ENCODE measurements around the gene RRP1B.
A peak's percentile ranks its signal among the peaks of the same experiment; 100 is the strongest.
"Not testable (repeated sequence)": the region's sequence is repeated elsewhere in the genome, so short reads cannot be mapped to it uniquely, and the experiment has no call there.

RRP1B gene, protein sequence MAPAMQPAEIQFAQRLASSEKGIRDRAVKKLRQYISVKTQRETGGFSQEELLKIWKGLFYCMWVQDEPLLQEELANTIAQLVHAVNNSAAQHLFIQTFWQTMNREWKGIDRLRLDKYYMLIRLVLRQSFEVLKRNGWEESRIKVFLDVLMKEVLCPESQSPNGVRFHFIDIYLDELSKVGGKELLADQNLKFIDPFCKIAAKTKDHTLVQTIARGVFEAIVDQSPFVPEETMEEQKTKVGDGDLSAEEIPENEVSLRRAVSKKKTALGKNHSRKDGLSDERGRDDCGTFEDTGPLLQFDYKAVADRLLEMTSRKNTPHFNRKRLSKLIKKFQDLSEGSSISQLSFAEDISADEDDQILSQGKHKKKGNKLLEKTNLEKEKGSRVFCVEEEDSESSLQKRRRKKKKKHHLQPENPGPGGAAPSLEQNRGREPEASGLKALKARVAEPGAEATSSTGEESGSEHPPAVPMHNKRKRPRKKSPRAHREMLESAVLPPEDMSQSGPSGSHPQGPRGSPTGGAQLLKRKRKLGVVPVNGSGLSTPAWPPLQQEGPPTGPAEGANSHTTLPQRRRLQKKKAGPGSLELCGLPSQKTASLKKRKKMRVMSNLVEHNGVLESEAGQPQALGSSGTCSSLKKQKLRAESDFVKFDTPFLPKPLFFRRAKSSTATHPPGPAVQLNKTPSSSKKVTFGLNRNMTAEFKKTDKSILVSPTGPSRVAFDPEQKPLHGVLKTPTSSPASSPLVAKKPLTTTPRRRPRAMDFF

DNA sequence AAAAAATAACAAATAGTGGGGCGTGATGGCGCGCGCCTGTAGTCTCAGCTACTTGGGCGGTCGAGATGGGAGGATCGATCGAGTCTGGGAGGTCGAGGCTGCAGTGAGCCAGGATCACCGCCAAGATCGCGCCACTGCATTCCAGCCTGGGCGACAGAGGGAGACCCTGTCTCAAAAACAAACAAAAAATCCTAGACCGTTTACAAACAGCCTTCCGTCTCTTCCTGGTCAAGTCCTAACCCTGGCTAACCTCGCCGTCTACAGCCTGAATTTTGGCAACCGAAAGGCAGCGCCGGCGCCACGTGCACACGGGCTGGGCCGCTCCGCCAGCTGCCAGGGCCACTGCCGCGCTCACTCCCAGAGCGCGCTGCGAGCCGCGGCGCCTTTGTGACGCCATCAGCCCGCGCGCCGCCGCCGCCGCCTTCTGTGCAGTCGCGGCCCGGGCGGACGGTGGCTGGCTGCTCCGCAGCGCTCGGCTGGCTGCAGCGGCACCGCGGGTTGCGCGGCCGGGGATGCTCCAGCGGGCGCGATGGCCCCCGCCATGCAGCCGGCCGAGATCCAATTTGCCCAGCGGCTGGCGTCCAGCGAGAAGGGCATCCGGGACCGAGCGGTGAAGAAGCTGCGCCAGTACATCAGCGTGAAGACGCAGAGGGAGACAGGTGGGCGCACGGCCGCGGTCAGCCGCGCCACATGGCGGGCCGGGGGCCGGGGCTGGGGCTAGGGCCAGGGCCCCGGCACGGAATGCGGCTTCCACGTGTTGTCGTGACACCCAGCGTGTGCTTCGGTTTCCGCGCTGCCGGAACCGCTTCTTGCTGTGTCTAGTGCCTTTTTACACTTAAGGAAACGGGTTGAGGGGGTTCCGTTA lies at the start of gene RRP1B, which contains the start of gene HSF2BP:
RRP1B (plus strand) TSS at position 425 of the 865 bp plus-strand sequence; CDS start at position 530, 105 bp downstream.
HSF2BP (minus strand) TSS at position 353 of the 865 bp plus-strand sequence. CDS start 1,392 bp downstream, outside the sequence.
- peak; percentile 86 for DNase-seq (ENCODE audit: low read depth, low spot score)
- Histone ChIP-seq H3K4me3 (ENCODE audit: insufficient read length, low read depth) (peak within 1 kb of the TSS; percentile 98), H3K36me3 (ENCODE audit: insufficient read depth, insufficient read length, low read length) (peaks cover 46% of the 10 kb centered on the region), H3K9ac (ENCODE audit: insufficient read length, low read depth) (peak within 1 kb of the TSS; percentile 95), H3K9me3 (ENCODE audit: insufficient read depth, low read length) (no peaks in the 10 kb centered on the region), H3K4me1 (ENCODE audit: insufficient read depth, insufficient read length) (no peaks in the 10 kb centered on the region), H3K27me3 (ENCODE audit: insufficient read depth, insufficient read length) (no peaks in the 10 kb centered on the region)
- no peak for TF ChIP-seq SUZ12 (IDR thresholded peaks at IDR 0.05; ENCODE audit: extremely low read depth, insufficient read depth, insufficient read length)
- TF ChIP-seq YY1 (IDR thresholded peaks at IDR 0.05; ENCODE audit: insufficient read depth, insufficient read length), result peak; percentile 36

DNA sequence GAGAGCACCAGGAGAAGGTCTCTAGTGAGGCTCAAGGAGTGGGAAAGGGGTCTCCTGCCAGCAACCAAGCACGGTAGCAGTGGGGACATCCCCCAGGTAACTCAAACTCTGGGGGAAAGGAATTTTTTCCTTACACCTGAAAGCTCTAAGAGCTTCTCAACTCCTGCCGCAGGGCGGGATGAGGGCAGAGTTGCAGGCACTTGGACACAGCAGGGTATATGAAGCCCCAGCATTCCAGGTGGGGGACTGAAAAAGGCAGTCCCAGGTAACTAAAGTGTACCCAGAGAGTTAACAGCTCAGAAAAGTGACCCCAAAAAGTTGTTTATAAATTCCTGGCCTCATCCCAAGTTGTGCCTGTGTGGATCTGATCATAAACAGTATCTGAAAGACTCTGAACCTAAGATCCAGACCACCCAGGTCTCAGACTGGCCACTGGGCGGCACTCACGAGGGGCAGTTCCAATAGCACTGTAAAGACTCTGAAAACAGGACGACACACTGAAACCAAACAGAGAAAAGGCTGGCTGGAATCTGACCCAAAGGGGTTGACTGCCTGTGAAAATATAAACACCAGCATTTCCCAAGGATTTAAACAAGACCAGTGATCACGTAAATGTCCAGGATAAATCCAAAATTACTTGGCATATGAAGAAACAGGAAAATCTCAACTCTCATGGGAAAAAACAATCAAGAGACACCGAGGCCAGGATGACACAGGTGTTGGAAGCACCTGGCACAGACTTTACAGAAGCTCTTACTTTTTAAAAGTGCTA lies 47.6 kb upstream of the RRP1B start:
- DNase-seq (ENCODE audit: low read depth, low spot score), result peak; percentile 52
- Histone ChIP-seq H3K9ac (ENCODE audit: insufficient read length, low read depth) (no peak overlapping the region), H3K36me3 (ENCODE audit: insufficient read depth, insufficient read length, low read length) (no peaks in the 10 kb centered on the region), H3K27me3 (ENCODE audit: insufficient read depth, insufficient read length) (no peaks in the 10 kb centered on the region), H3K4me3 (ENCODE audit: insufficient read length, low read depth) (no peak overlapping the region), H3K9me3 (ENCODE audit: insufficient read depth, low read length) (no peaks in the 10 kb centered on the region), H3K4me1 (ENCODE audit: insufficient read depth, insufficient read length) (no peaks in the 10 kb centered on the region)
- TF ChIP-seq ZNF274 (IDR thresholded peaks at IDR 0.05; ENCODE audit: low read depth, low read length) (no peak), SUZ12 (IDR thresholded peaks at IDR 0.05; ENCODE audit: extremely low read depth, insufficient read depth, insufficient read length) (no peak), YY1 (IDR thresholded peaks at IDR 0.05; ENCODE audit: insufficient read depth, insufficient read length) (no peak)

DNA sequence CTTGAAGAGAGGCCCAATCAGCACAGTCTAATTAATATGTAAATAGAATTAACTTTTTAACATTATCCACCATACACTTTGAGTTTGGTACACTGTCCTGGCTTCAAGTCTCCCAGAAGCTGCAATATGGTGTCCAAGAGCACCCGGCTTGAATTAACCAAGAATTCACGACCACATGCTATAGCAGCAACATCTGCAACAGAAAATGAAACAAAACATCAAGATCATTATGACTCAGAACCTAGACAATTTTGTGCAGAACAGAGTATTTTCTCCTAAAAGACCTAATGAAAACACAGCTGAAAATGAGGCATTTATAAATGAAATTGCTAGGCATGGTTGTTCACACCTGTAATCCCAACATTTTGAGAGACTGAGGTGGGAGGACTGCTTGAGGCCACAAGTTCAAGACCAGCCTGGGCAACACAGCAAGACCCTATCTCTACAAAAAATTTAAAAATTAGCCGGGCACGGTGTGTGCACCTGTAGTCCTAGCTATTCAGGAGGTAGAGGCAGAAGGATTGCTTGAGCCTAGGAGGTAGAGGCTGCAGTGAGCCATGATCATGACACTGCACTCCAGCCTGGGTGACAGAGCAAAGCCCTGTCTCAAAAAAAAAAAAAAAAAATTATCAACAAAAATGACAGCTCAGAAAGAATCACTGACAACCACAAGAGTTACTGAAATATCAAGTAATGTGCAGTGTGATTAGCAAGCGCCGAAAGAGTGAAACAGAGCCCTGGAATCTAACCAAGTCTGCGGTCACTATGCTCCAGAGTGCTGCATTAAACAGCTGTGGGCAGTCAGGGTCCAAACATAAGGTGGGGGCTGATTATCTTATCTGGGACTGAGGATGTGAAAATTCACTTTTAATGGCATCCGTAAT lies 45.4 kb upstream of the RRP1B start:
- no peak for DNase-seq (ENCODE audit: low read depth, low spot score)
- H3K27me3 ChIP-seq (ENCODE audit: insufficient read depth, insufficient read length), result no peaks in the 10 kb centered on the region
- no peak overlapping the region for H3K9ac ChIP-seq (ENCODE audit: insufficient read length, low read depth)
- H3K4me3 ChIP-seq (ENCODE audit: insufficient read length, low read depth), result no peak overlapping the region
- H3K36me3 ChIP-seq (ENCODE audit: insufficient read depth, insufficient read length, low read length), result no peaks in the 10 kb centered on the region
- no peaks in the 10 kb centered on the region for H3K4me1 ChIP-seq (ENCODE audit: insufficient read depth, insufficient read length)
- TF ChIP-seq YY1 (IDR thresholded peaks at IDR 0.05; ENCODE audit: insufficient read depth, insufficient read length) (no peak), ZNF274 (IDR thresholded peaks at IDR 0.05; ENCODE audit: low read depth, low read length) (no peak), SUZ12 (IDR thresholded peaks at IDR 0.05; ENCODE audit: extremely low read depth, insufficient read depth, insufficient read length) (no peak)
- H3K9me3 ChIP-seq (ENCODE audit: insufficient read depth, low read length), result 0 out of 2 replicates have a peak, but pooled peaks cover under 1% of the 10 kb centered on the region

DNA sequence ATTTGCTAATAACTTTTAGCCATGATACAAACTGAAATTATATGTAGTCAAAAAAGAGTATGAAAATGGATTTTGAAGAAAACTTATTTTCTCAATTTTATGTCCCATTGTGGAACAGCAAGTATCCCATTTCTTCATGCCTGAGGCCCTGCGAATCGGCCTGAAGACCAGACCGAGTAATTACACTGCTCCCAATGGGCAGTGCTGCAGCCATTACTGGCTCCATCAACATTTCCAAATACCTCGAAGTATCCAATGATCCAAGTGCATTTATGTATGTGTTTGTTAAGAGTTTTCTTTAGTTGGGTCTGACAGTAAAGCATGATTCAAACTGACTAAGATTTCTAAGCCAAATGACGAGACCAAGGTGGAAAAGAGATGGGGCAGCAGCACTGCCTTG lies 44.5 kb upstream of the RRP1B start:
- DNase-seq (ENCODE audit: low read depth, low spot score), result no peak
- Histone ChIP-seq H3K27me3 (ENCODE audit: insufficient read depth, insufficient read length) (no peaks in the 10 kb centered on the region), H3K9me3 (ENCODE audit: insufficient read depth, low read length) (peaks cover 9% of the 10 kb centered on the region), H3K36me3 (ENCODE audit: insufficient read depth, insufficient read length, low read length) (peaks cover 5% of the 10 kb centered on the region), H3K4me1 (ENCODE audit: insufficient read depth, insufficient read length) (no peaks in the 10 kb centered on the region), H3K9ac (ENCODE audit: insufficient read length, low read depth) (no peak overlapping the region), H3K4me3 (ENCODE audit: insufficient read length, low read depth) (no peak overlapping the region)
- TF ChIP-seq YY1 (IDR thresholded peaks at IDR 0.05; ENCODE audit: insufficient read depth, insufficient read length), result no peak
- no peak for TF ChIP-seq SUZ12 (IDR thresholded peaks at IDR 0.05; ENCODE audit: extremely low read depth, insufficient read depth, insufficient read length)
- no peak for TF ChIP-seq ZNF274 (IDR thresholded peaks at IDR 0.05; ENCODE audit: low read depth, low read length)

DNA sequence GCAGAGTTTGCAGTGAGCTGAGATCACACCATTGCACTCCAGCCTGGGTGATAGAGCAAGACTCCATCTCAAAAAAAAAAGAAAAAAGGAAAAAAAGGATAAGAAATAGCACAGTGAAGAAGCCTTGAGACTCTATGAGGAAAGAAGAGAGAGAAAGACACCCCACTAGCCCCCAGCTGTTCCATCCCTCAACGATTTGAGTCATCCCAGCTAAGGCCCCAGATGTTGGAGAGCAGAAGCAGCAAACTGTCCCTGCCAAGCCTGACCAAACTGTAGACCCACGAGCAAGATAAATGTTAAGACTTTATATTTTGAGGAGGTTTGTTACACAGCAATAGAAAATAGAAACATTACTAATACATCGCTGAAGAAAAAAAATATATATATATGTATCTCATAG lies 42.5 kb upstream of the RRP1B start:
- not testable (repeated sequence) for H3K27me3 ChIP-seq (ENCODE audit: insufficient read depth, insufficient read length); H3K9ac ChIP-seq (ENCODE audit: insufficient read length, low read depth); H3K4me1 ChIP-seq (ENCODE audit: insufficient read depth, insufficient read length); H3K36me3 ChIP-seq (ENCODE audit: insufficient read depth, insufficient read length, low read length); H3K4me3 ChIP-seq (ENCODE audit: insufficient read length, low read depth); DNase-seq (ENCODE audit: low read depth, low spot score)
- peaks cover 25% of the 10 kb centered on the region for H3K9me3 ChIP-seq (ENCODE audit: insufficient read depth, low read length)

DNA sequence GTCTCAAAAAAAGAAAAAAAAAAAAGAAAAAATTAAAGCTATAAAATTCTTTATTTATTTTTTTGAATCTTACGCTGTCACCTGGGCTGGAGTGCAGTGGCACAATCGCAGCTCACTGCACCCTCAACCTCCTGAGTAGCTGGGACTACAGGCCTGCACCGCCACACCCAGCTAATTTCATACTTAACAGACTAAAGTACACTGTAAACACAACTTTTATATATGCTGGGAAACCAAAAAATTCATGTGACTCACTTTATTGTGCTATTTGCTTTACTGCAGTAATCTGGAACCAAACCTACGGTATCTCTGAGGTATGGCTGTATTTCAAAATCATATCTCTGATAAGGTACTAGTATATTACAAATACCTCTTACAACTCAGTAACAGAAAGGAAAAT lies 40.4 kb upstream of the RRP1B start:
- TF ChIP-seq SUZ12 (IDR thresholded peaks at IDR 0.05; ENCODE audit: extremely low read depth, insufficient read depth, insufficient read length) (no peak), YY1 (IDR thresholded peaks at IDR 0.05; ENCODE audit: insufficient read depth, insufficient read length) (no peak), ZNF274 (IDR thresholded peaks at IDR 0.05; ENCODE audit: low read depth, low read length) (no peak)
- Histone ChIP-seq H3K27me3 (ENCODE audit: insufficient read depth, insufficient read length) (no peaks in the 10 kb centered on the region), H3K9ac (ENCODE audit: insufficient read length, low read depth) (no peak overlapping the region), H3K36me3 (ENCODE audit: insufficient read depth, insufficient read length, low read length) (peaks cover 5% of the 10 kb centered on the region), H3K4me1 (ENCODE audit: insufficient read depth, insufficient read length) (no peaks in the 10 kb centered on the region), H3K9me3 (ENCODE audit: insufficient read depth, low read length) (peaks cover 25% of the 10 kb centered on the region), H3K4me3 (ENCODE audit: insufficient read length, low read depth) (no peak overlapping the region)
- DNase-seq (ENCODE audit: low read depth, low spot score), result no peak
